NCI-H226 (cell line): ENCODE data around the gene LUZP1.
A peak's percentile ranks its signal among the peaks of the same experiment; 100 is the strongest.

Experiments used
- DNase-seq: peaks from one replicate; pipeline ENCODE4 v3.0.0-alpha.2; 2015

The LUZP1 gene

GRCh38 chr1:23150125-23150524, 18.5 kb downstream of the LUZP1 start:
- DNase-seq = no peak

GRCh38 chr1:23149114-23149513, 19.5 kb downstream of the LUZP1 start:
- DNase-seq = no peak

GRCh38 chr1:23148084-23148483, 20.6 kb downstream of the LUZP1 start:
- DNase-seq = no peak

- no peak for DNase-seq
Observed at GRCh38 chr1:23140940-23141596, 27.6 kb downstream of the LUZP1 start.

- no peak for DNase-seq
Observed at GRCh38 chr1:23135268-23135667, 33.4 kb downstream of the LUZP1 start.

- no peak for DNase-seq
Observed at GRCh38 chr1:23134055-23134454, 34.6 kb downstream of the LUZP1 start.

GRCh38 chr1:23133587-23133986, 35.1 kb downstream of the LUZP1 start:
- DNase-seq = no peak

- no peak for DNase-seq
Observed at GRCh38 chr1:23132033-23132432, 36.6 kb downstream of the LUZP1 start.

- DNase-seq = peak; percentile 83
Observed at GRCh38 chr1:23129846-23130245, 38.8 kb downstream of the LUZP1 start.

- DNase-seq = peak; percentile 57
Observed at GRCh38 chr1:23126801-23127200, 41.9 kb downstream of the LUZP1 start.

- no peak for DNase-seq
Observed at GRCh38 chr1:23126200-23126599, 42.5 kb downstream of the LUZP1 start.

GRCh38 chr1:23125489-23125888, 43.2 kb downstream of the LUZP1 start:
- no peak for DNase-seq

GRCh38 chr1:23124259-23125026, 44.2 kb downstream of the LUZP1 start:
- DNase-seq = no peak

GRCh38 chr1:23123528-23123927, 45.1 kb downstream of the LUZP1 start:
- no peak for DNase-seq

GRCh38 chr1:23122796-23123195, 45.9 kb downstream of the LUZP1 start:
- DNase-seq = no peak

GRCh38 chr1:23122023-23122748, 46.5 kb downstream of the LUZP1 start:
- DNase-seq = no peak

GRCh38 chr1:23120383-23120782, 48.3 kb downstream of the LUZP1 start:
- no peak for DNase-seq

- DNase-seq = no peak
Observed at GRCh38 chr1:23118957-23119792, 49.5 kb downstream of the LUZP1 start.

GRCh38 chr1:23118407-23118806, 50.2 kb downstream of the LUZP1 start:
- DNase-seq = no peak

GRCh38 chr1:23116921-23117699, 51.5 kb downstream of the LUZP1 start:
- DNase-seq = no peak

- DNase-seq = no peak
Observed at GRCh38 chr1:23116216-23116836, 52.3 kb downstream of the LUZP1 start.
